ENCODE measurements around the gene DDB1. TPM values are rescaled to one million over a fixed set of nuclear protein-coding genes. Genes with fewer than 3 reads are reported as not detected.

DDB1 gene
- total and polyA plus RNA-seq, 2 of the 13 experiments (the other 11 are each of a cell fraction or from before 2014, with no cell fraction given) = 217 to 266 TPM

- TF ChIP-seq, protein P1, sequence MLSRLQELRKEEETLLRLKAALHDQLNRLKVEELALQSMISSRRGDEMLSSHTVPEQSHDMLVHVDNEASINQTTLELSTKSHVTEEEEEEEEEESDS (CRISPR knock-in tag; IDR thresholded peaks at IDR 0.05; ENCODE audit: borderline replicate concordance) = no peak
- TF ChIP-seq CBFB (CRISPR knock-in tag; IDR thresholded peaks at IDR 0.05) (peak; percentile 25; the same call in 1 of the 2 replicates), ZNF652 (CRISPR knock-in tag; IDR thresholded peaks at IDR 0.05; ENCODE audit: borderline replicate concordance, low read depth) (no peak), POLR2A (IDR thresholded peaks at IDR 0.05; ENCODE audit: insufficient read depth in 1 of 2, low read depth in 2 of 2, low read length in 2 of 2) (peak; percentile 13 to 50; a peak in 2 of 4 replicates), REXO4 (CRISPR knock-in tag; IDR thresholded peaks at IDR 0.05; ENCODE audit: borderline replicate concordance) (no peak), PCBP1 (IDR thresholded peaks at IDR 0.05; ENCODE audit: borderline replicate concordance, low read depth, low read length) (no peak), IKZF4 (CRISPR knock-in tag; IDR thresholded peaks at IDR 0.05; ENCODE audit: borderline replicate concordance, low read depth, not compliant biosample characterization) (no peak), ZNF740 (CRISPR knock-in tag; IDR thresholded peaks at IDR 0.05) (no peak), KDM5A (IDR thresholded peaks at IDR 0.05; ENCODE audit: borderline replicate concordance, low read length) (no peak), THAP11 (CRISPR knock-in tag; IDR thresholded peaks at IDR 0.05) (peak; percentile 77), ZNF468 (CRISPR knock-in tag; IDR thresholded peaks at IDR 0.05) (no peak), MXI1 (IDR thresholded peaks at IDR 0.05; ENCODE audit: borderline replicate concordance, low read depth, low read length) (peak; percentile 56; the same call in 1 of the 3 replicates), ATF7-NPFF (CRISPR knock-in tag; IDR thresholded peaks at IDR 0.05; ENCODE audit: low read depth) (0 out of 2 replicates have a peak, but pooled peaks have one; percentile 19), KLF6 (CRISPR knock-in tag; IDR thresholded peaks at IDR 0.05) (no peak), ZMYM2 (CRISPR knock-in tag; IDR thresholded peaks at IDR 0.05) (no peak)
- TF ChIP-seq, protein P2, sequence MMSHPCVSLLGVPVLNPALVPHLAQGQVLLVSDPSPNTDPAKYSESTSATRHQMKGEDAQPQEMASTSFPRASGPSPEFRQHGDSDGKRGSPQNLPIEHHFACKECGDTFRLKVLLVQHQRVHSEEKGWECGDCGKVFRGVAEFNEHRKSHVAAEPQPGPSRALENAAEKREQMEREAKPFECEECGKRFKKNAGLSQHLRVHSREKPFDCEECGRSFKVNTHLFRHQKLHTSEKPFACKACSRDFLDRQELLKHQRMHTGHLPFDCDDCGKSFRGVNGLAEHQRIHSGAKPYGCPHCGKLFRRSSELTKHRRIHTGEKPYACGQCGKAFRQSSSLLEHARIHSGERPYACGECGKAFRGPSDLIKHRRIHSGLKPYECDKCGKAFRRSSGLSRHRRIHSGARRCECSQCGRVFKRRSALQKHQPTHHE (CRISPR knock-in tag; IDR thresholded peaks at IDR 0.05; ENCODE audit: borderline replicate concordance) = no peak
- TF ChIP-seq, protein P3, sequence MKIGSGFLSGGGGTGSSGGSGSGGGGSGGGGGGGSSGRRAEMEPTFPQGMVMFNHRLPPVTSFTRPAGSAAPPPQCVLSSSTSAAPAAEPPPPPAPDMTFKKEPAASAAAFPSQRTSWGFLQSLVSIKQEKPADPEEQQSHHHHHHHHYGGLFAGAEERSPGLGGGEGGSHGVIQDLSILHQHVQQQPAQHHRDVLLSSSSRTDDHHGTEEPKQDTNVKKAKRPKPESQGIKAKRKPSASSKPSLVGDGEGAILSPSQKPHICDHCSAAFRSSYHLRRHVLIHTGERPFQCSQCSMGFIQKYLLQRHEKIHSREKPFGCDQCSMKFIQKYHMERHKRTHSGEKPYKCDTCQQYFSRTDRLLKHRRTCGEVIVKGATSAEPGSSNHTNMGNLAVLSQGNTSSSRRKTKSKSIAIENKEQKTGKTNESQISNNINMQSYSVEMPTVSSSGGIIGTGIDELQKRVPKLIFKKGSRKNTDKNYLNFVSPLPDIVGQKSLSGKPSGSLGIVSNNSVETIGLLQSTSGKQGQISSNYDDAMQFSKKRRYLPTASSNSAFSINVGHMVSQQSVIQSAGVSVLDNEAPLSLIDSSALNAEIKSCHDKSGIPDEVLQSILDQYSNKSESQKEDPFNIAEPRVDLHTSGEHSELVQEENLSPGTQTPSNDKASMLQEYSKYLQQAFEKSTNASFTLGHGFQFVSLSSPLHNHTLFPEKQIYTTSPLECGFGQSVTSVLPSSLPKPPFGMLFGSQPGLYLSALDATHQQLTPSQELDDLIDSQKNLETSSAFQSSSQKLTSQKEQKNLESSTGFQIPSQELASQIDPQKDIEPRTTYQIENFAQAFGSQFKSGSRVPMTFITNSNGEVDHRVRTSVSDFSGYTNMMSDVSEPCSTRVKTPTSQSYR (CRISPR knock-in tag; IDR thresholded peaks at IDR 0.05; ENCODE audit: borderline replicate concordance) = no peak
- TF ChIP-seq, protein P4, sequence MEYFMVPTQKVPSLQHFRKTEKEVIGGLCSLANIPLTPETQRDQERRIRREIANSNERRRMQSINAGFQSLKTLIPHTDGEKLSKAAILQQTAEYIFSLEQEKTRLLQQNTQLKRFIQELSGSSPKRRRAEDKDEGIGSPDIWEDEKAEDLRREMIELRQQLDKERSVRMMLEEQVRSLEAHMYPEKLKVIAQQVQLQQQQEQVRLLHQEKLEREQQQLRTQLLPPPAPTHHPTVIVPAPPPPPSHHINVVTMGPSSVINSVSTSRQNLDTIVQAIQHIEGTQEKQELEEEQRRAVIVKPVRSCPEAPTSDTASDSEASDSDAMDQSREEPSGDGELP (IDR thresholded peaks at IDR 0.05; ENCODE audit: borderline replicate concordance, low read depth) = peak; percentile 44; the same call in 1 of the 2 replicates
- TF ChIP-seq, protein P5, sequence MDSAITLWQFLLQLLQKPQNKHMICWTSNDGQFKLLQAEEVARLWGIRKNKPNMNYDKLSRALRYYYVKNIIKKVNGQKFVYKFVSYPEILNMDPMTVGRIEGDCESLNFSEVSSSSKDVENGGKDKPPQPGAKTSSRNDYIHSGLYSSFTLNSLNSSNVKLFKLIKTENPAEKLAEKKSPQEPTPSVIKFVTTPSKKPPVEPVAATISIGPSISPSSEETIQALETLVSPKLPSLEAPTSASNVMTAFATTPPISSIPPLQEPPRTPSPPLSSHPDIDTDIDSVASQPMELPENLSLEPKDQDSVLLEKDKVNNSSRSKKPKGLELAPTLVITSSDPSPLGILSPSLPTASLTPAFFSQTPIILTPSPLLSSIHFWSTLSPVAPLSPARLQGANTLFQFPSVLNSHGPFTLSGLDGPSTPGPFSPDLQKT (CRISPR knock-in tag; IDR thresholded peaks at IDR 0.05; ENCODE audit: borderline replicate concordance) = no peak
- TF ChIP-seq, protein P6, sequence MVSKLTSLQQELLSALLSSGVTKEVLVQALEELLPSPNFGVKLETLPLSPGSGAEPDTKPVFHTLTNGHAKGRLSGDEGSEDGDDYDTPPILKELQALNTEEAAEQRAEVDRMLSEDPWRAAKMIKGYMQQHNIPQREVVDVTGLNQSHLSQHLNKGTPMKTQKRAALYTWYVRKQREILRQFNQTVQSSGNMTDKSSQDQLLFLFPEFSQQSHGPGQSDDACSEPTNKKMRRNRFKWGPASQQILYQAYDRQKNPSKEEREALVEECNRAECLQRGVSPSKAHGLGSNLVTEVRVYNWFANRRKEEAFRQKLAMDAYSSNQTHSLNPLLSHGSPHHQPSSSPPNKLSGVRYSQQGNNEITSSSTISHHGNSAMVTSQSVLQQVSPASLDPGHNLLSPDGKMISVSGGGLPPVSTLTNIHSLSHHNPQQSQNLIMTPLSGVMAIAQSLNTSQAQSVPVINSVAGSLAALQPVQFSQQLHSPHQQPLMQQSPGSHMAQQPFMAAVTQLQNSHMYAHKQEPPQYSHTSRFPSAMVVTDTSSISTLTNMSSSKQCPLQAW (CRISPR knock-in tag; IDR thresholded peaks at IDR 0.05) = 0 out of 2 replicates have a peak, but pooled peaks have one; percentile 33
Observed at GRCh38 chr11:61336171-61336935, 3.4 kb upstream of the DDB1 start (continued).
